Retina (tissue), 1 donor: Measurements from ENCODE around the gene KBTBD13.
A peak's percentile ranks its signal among the peaks of the same experiment; 100 is the strongest.
"Not testable (repeated sequence)": the region's sequence is repeated elsewhere in the genome, so short reads cannot be mapped to it uniquely, and the experiment has no call there.

Experiments
- DNase-seq: peaks from one replicate; pipeline ENCODE4 v3.0.0-alpha.2; 2016

Gene KBTBD13

GRCh38 chr15:65091946-65092770 is 15.6 kb downstream of the KBTBD13 start:
- no peak for DNase-seq

- no peak for DNase-seq
Measured at GRCh38 chr15:65092911-65093792, 16.6 kb downstream of the KBTBD13 start.

DNA sequence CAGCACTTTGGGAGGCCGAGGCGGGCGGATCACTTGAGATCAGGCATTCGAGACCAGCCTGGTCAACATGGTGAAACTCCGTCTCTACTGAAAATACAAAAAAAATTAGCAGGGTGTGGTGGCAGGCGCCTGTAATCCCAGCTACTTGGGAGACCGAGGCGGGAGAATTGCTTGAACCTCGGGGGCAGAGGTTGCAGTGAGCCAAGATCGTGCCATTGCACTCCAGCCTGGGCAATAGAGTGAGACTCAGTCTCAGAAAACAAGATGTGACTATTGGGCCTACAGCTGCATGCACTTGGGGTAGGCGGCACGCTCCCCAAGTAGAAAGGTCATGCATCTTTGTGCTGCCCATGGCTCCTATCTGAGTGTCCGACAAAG is 17.2 kb downstream of the KBTBD13 start:
- DNase-seq, result not testable (repeated sequence)

- no peak for DNase-seq
Measured at GRCh38 chr15:65094294-65094995, 17.9 kb downstream of the KBTBD13 start.

GRCh38 chr15:65095011-65095746 is 18.6 kb downstream of the KBTBD13 start:
- DNase-seq, result no peak

DNA sequence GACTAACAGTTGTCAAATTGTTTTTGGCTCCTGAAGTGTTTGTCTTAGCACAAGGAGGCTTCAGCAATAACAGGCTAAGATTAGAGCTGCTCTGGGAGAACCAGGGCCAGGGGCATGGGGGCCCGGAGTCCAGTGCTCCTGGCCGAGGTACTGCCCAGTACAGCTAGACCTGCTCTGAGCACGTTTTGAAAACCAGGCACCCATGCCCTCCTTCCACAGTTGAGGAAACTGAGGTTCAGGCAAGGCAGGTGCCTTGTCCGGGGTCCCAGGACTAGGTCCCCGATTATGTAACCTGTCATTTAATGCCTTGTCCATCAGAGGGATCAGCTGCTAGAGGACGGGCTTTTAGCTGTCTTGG is 19.2 kb downstream of the KBTBD13 start:
- DNase-seq, result no peak

DNA sequence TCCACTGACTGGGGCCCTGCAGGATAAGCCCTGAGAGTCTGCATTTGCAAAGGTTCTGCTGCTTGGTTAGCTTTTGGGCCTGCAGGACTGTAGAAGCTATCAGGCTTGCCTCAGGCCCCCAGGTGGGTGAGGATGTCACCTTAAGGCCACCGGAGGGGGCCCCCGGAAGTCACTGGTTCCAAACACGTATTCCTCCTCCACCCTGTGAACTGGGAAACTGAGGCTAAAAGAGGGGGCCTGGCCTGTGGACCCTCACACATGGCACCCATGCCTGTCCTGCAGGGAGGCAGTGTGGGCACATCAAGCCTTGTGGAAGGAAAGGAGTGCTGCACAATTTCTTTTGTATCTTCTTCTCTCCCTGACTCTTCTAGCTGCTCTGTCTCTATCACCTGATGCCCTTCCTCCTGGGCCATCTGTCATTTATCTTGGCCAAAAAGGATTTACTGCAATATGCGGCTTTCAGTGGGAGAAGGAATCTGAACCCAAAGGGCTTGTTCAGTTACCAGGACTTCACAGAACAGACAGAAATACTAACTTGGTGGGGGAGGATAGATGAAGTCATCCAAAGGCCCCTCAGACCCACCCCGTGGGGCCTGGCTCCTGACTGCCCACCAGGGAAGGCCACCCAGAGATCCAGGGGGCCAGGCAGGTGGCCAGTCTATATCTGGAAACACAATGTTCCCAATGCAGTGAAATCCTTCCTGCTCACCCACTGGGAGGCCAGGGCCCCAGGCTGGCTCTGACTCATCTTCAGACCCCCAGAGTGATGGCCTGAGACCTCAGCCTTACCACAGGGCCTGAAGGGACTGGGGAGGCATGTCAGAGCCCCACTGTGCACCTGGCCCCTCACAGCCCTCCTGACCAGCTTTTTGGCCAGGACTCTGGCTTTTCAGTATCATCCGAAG is 20.2 kb downstream of the KBTBD13 start:
- DNase-seq, result no peak

- DNase-seq, result no peak
Measured at GRCh38 chr15:65097651-65098263, 21.2 kb downstream of the KBTBD13 start.

GRCh38 chr15:65099336-65099735 is 22.8 kb downstream of the KBTBD13 start:
- no peak for DNase-seq

- DNase-seq, result not testable (repeated sequence)
Measured at GRCh38 chr15:65099801-65100200, 23.3 kb downstream of the KBTBD13 start.

DNA sequence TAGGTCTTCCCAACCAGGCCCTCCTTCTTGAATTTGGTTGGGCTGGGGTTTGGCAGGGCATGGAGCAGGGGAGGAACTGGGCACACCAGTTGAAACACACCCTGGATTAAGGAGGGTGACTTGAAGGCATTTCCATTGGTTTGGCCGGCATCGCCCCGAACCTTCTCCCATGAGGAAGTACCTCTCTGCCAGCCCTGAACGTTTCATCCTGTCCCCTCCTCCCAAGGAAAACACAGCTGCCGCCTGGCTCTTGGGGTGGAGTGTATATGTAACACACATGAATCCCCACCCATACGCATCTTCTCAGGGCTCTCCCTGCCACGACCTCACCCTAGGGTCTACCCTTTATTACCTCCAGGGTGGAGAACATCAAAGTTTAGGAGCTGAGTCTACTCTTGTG is 23.9 kb downstream of the KBTBD13 start:
- DNase-seq, result no peak

GRCh38 chr15:65101411-65101890 is 24.9 kb downstream of the KBTBD13 start:
- peak; percentile 90 for DNase-seq

GRCh38 chr15:65101891-65102708 is 25.6 kb downstream of the KBTBD13 start:
- peak; percentile 51 for DNase-seq

GRCh38 chr15:65102912-65103311 is 26.4 kb downstream of the KBTBD13 start:
- DNase-seq, result no peak

GRCh38 chr15:65105038-65105437 is 28.5 kb downstream of the KBTBD13 start:
- no peak for DNase-seq

GRCh38 chr15:65106011-65106590 is 29.6 kb downstream of the KBTBD13 start:
- no peak for DNase-seq

- DNase-seq, result peak; percentile 20
Measured at GRCh38 chr15:65110676-65111292, 34.2 kb downstream of the KBTBD13 start.

DNA sequence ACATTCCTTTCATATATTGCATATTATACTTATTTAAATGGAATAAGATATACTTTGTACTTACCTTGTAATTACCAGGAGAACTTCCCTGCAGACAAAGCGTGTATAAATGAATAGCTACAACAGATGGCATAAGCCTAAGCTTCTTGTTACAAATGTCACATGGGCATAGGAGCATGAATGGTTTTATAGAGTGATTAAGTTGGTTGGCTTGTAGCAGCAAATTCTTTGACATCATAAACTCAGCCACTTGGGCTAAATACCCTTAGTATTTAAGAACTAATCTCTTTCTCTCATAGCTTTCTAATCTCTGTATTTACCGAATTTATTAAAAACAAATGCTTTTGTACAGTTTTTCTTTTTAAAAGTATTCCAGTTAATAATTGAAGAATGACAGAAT is 38.5 kb downstream of the KBTBD13 start, which contains the start of gene UBAP1L:
Gene UBAP1L (minus strand): TSS at position 115 of the 400 bp plus-strand sequence. CDS start 8,985 bp downstream, outside the sequence.
- no peak for DNase-seq

- DNase-seq, result no peak
Measured at GRCh38 chr15:65115542-65115941, 39.0 kb downstream of the KBTBD13 start.
